Nephron progenitor cell (in vitro differentiated cells): ENCODE measurements around the gene UFSP1.

ENCODE experiments used
- DNase-seq: peaks from one replicate; pipeline ENCODE4 v3.0.0; 2021
- H3K27ac Mint-ChIP-seq: 2 replicates; pipeline ENCODE4 v1.8.0; 2021; ENCODE audit warnings: mild to moderate bottlenecking, moderate library complexity, mixed read lengths
- H3K27me3 Mint-ChIP-seq: 2 replicates; pipeline ENCODE4 v1.8.0; 2021; ENCODE audit warnings: mild to moderate bottlenecking, low read depth, mixed read lengths; ENCODE audit not compliant: poor library complexity
- H3K36me3 Mint-ChIP-seq: 2 replicates; pipeline ENCODE4 v1.8.0; 2021; ENCODE audit warnings: low read depth, mixed read lengths
- H3K4me1 Mint-ChIP-seq: 2 replicates; pipeline ENCODE4 v1.8.0; 2021; ENCODE audit warnings: mixed read lengths
- H3K4me3 Mint-ChIP-seq: 2 replicates; pipeline ENCODE4 v1.8.0; 2021; ENCODE audit warnings: mild to moderate bottlenecking, moderate library complexity, mixed read lengths
- H3K9me3 Mint-ChIP-seq: 2 replicates; pipeline ENCODE4 v1.8.0; 2021; ENCODE audit warnings: mild to moderate bottlenecking, moderate library complexity, mixed read lengths
- TF ChIP-seq, protein P1 (sequence below): fragments of 200-600 bp; sonication (generic); IDR thresholded peaks from 2 replicates; pipeline ENCODE4 v1.5.0; 2021; ENCODE audit warnings: antibody characterized with exemption

Gene UFSP1

GRCh38 chr7:100847360-100847759 lies 42.2 kb downstream of the UFSP1 start:
- TF ChIP-seq, protein P1, sequence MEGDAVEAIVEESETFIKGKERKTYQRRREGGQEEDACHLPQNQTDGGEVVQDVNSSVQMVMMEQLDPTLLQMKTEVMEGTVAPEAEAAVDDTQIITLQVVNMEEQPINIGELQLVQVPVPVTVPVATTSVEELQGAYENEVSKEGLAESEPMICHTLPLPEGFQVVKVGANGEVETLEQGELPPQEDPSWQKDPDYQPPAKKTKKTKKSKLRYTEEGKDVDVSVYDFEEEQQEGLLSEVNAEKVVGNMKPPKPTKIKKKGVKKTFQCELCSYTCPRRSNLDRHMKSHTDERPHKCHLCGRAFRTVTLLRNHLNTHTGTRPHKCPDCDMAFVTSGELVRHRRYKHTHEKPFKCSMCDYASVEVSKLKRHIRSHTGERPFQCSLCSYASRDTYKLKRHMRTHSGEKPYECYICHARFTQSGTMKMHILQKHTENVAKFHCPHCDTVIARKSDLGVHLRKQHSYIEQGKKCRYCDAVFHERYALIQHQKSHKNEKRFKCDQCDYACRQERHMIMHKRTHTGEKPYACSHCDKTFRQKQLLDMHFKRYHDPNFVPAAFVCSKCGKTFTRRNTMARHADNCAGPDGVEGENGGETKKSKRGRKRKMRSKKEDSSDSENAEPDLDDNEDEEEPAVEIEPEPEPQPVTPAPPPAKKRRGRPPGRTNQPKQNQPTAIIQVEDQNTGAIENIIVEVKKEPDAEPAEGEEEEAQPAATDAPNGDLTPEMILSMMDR = no peak
- Mint-ChIP-seq H3K36me3 (no peaks in the 10 kb centered on the region), H3K27me3 (peaks cover 4% of the 10 kb centered on the region), H3K9me3 (no peaks in the 10 kb centered on the region), H3K4me3 (no peak overlapping the region), H3K4me1 (peaks cover 23% of the 10 kb centered on the region), H3K27ac (no peak overlapping the region)
- no peak for DNase-seq

GRCh38 chr7:100840470-100841100 lies 48.9 kb downstream of the UFSP1 start:
- Mint-ChIP-seq H3K9me3 (no peaks in the 10 kb centered on the region), H3K27me3 (no peaks in the 10 kb centered on the region), H3K36me3 (no peaks in the 10 kb centered on the region), H3K27ac (peak overlapping the region; percentile 91), H3K4me3 (peak overlapping the region; percentile 68), H3K4me1 (peaks cover 73% of the 10 kb centered on the region)
- TF ChIP-seq, protein P1 = no peak
- DNase-seq = no peak

DNA sequence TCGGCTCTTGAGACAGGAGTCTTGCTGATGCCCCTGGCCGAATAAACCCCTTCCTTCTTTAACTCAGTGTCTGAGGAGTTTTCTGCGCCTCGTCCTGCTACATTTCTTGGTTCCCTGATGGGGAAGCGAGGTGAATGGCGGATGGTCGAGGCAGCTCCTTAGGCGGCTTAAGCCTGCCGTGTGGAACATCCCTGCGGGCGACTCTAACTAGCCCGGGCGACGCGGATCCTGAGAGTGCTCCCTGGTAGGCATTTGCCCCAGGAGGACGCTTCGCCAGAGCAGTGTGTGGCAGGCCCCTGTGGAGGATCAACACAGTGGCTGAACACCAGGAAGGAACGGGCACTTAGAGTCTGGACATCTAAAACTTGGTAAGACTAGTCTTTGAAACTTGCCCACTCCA lies 50.2 kb downstream of the UFSP1 start:
- H3K4me1 Mint-ChIP-seq = peaks cover 70% of the 10 kb centered on the region
- H3K27me3 Mint-ChIP-seq = no peaks in the 10 kb centered on the region
- peaks cover 2% of the 10 kb centered on the region for H3K36me3 Mint-ChIP-seq
- DNase-seq = no peak
- no peak overlapping the region for H3K27ac Mint-ChIP-seq
- H3K9me3 Mint-ChIP-seq = no peaks in the 10 kb centered on the region
- H3K4me3 Mint-ChIP-seq = no peak overlapping the region
- TF ChIP-seq, protein P1 = no peak
